ENCODE data around the gene NAT8L. TPM values are rescaled to one million over a fixed set of nuclear protein-coding genes. Genes with fewer than 3 reads are reported as not detected.

Gene NAT8L
- total and polyA plus RNA-seq, 2 donors (not counting 3 experiments of a cell fraction or from before 2014, with no cell fraction given), result 0.10 to 0.11 TPM

DNA sequence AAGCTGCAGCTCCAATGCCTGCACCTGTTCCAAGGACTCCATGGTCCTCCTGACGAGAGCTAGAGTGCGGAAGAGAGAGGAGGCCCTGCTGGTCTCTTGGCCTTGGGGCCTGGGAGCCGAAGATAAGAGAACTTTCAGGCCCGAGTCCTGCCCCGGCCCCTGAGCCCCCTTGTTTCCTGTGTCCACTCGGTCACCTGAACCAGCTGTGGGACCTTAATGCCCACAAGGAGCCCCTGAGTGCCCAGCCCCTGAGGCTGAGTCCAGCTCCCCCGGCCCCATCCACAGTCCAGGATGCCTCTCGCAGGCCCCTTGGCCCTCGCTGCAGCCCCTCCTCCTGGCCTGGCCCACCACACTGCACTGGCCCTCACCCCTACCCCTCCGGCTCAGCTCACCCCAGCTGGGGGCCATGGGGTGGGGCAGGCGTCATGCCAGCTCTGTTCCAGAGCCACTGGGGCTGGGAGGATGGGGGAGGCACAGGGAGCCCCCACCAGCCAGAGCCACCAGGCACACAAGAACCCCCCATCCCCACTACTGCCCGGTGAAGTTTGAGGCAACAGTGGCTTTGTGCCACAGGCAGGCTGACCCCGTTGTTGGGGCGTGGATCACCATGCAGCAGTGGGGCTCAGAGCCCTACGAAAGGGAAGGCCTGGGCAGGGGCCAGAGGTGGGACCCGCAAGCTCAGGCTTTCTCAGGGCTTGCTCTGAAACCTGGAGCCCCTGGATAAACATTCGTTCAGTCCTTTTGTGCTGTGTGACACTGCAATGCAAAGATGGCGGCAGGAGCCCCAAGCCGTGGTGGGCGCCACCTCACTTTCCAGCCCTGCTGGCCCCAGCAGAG lies 14.1 kb downstream of the NAT8L start:
- dilution Hi-C loops (cut with MboI; ENCODE audit: extremely low pct_ligation_motif_present, low sequenced_read_pairs), result no loop called here
- Histone ChIP-seq H3K27ac (ENCODE audit: insufficient read depth, low read depth, low read length) (no peak overlapping the region), H3K4me3 (replicated peaks in 1 of 3; ENCODE audit: insufficient read depth in 1 of 3, low read depth in 1 of 3, low read length in 3 of 3) (no peak overlapping the region), H2AFZ (ENCODE audit: low read depth, low read length) (no peak overlapping the region), H3K27me3 (ENCODE audit: control insufficient read depth in 2 of 2, insufficient read depth in 2 of 2, low read length in 2 of 2) (no peaks in the 10 kb centered on the region), H3K79me2 (ENCODE audit: control insufficient read depth, insufficient read depth, low read length) (no peaks in the 10 kb centered on the region), H3K9me1 (replicated peaks; ENCODE audit: control insufficient read depth, extremely low read depth, insufficient read depth, low read length) (no peaks in the 10 kb centered on the region), H3K9me3 (replicated peaks; ENCODE audit: control insufficient read depth, insufficient read depth, low read length) (no peaks in the 10 kb centered on the region), H3K9ac (replicated peaks; ENCODE audit: extremely low read depth, insufficient read depth, low read length) (no peak overlapping the region), H3K4me2 (ENCODE audit: insufficient read depth, low read length) (no peak overlapping the region), H3K4me1 (ENCODE audit: control insufficient read depth, extremely low read depth, insufficient read depth, low read length) (no peaks in the 10 kb centered on the region), H4K20me1 (replicated peaks; ENCODE audit: control insufficient read depth, extremely low read depth, insufficient read depth, low read length) (no peaks in the 10 kb centered on the region), H3K36me3 (ENCODE audit: control insufficient read depth in 2 of 2, extremely low read depth in 1 of 2, insufficient read depth in 2 of 2, low read length in 2 of 2) (no peaks in the 10 kb centered on the region)
- TF ChIP-seq, protein P1, sequence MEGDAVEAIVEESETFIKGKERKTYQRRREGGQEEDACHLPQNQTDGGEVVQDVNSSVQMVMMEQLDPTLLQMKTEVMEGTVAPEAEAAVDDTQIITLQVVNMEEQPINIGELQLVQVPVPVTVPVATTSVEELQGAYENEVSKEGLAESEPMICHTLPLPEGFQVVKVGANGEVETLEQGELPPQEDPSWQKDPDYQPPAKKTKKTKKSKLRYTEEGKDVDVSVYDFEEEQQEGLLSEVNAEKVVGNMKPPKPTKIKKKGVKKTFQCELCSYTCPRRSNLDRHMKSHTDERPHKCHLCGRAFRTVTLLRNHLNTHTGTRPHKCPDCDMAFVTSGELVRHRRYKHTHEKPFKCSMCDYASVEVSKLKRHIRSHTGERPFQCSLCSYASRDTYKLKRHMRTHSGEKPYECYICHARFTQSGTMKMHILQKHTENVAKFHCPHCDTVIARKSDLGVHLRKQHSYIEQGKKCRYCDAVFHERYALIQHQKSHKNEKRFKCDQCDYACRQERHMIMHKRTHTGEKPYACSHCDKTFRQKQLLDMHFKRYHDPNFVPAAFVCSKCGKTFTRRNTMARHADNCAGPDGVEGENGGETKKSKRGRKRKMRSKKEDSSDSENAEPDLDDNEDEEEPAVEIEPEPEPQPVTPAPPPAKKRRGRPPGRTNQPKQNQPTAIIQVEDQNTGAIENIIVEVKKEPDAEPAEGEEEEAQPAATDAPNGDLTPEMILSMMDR (IDR thresholded peaks at IDR 0.05; ENCODE audit: extremely low read depth in 1 of 2, insufficient read depth in 1 of 2, low read depth in 1 of 2, low read length in 2 of 2), result no peak
- TF ChIP-seq, protein P2, sequence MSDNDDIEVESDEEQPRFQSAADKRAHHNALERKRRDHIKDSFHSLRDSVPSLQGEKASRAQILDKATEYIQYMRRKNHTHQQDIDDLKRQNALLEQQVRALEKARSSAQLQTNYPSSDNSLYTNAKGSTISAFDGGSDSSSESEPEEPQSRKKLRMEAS (IDR thresholded peaks at IDR 0.05; ENCODE audit: insufficient read depth, insufficient read length), result no peak
- TF ChIP-seq POLR2A (IDR thresholded peaks at IDR 0.05; ENCODE audit: low read depth, low read length), result no peak
- no peak for TF ChIP-seq POLR2AphosphoS5 (IDR thresholded peaks at IDR 0.05; ENCODE audit: insufficient read depth, low read depth, low read length)
- no peak for TF ChIP-seq JUN (IDR thresholded peaks at IDR 0.05; ENCODE audit: borderline replicate concordance, insufficient read depth, insufficient read length, low read depth)
- no peak for TF ChIP-seq EZH2 (IDR thresholded peaks at IDR 0.05; ENCODE audit: borderline replicate concordance, low read depth, low read length, severe bottlenecking)
- TF ChIP-seq GATA2 (IDR thresholded peaks at IDR 0.05; ENCODE audit: insufficient read depth, insufficient read length, low read depth, low read length), result no peak
- TF ChIP-seq FOS (IDR thresholded peaks at IDR 0.05; ENCODE audit: borderline replicate concordance, insufficient read depth, low read length), result no peak
- TF ChIP-seq MYC (IDR thresholded peaks at IDR 0.05; ENCODE audit: low read depth, low read length), result no peak
- ChIA-PET POLR2A (no interaction called here), CTCF (no interaction called here)
- intact Hi-C loops (cut with micrococcal nuclease), result no loop called here
- no peak for FAIRE-seq
- no TSS peak for BruUV-seq (replicated peaks)
- DNase-seq (ENCODE audit: low read depth, low spot score), result no peak

All from endothelial cell of umbilical vein (primary cell).